Upper lobe of right lung (tissue), 1 donor: ENCODE data around the gene ZNF624. TPM values are rescaled to one million over a fixed set of nuclear protein-coding genes. Genes with fewer than 3 reads are reported as not detected.

Experiments
- ATAC-seq: fragments of 200-7000 bp; cut with Tn5 transposase; one replicate; pipeline ENCODE4 v1.9.1; 2020; ENCODE audit warnings: mild to moderate bottlenecking, moderate library complexity
- DNase-seq: peaks from one replicate; pipeline ENCODE4 v3.0.0-alpha.2; 2020
- H3K27ac ChIP-seq: fragments of 200-600 bp; one replicate; pipeline ENCODE4 v1.8.0; 2022
- H3K27me3 ChIP-seq: fragments of 200-600 bp; one replicate; pipeline ENCODE4 v1.8.0; 2022; ENCODE audit warnings: mild to moderate bottlenecking
- H3K36me3 ChIP-seq: fragments of 200-600 bp; one replicate; pipeline ENCODE4 v1.8.0; 2022
- H3K4me1 ChIP-seq: fragments of 200-600 bp; one replicate; pipeline ENCODE4 v1.8.0; 2022
- H3K4me3 ChIP-seq: fragments of 200-600 bp; one replicate; pipeline ENCODE4 v1.8.0; 2022; ENCODE audit warnings: mild to moderate bottlenecking
- H3K9me3 ChIP-seq: fragments of 200-600 bp; one replicate; pipeline ENCODE4 v1.8.0; 2022
- CTCF ChIP-seq: fragments of 200-600 bp; IDR thresholded peaks from one replicate; pipeline ENCODE4 v1.8.0; 2022; ENCODE audit warnings: antibody characterized with exemption
- intact Hi-C: fragments of 100-400 bp; cut with DNase I; formaldehyde crosslinking; loops from one replicate; pipeline ENCODE4 v1.11.0; 2022
- total RNA-seq: library from RNA; stranded (reverse); fragmentation: NEBNext Ultra II Directional; extraction: Animal tissue kit (Norgen Biotek cat#: 25700); gene quantifications from one replicate; pipeline ENCODE4 v1.2.1, GENCODE V29; 2021
- donor health status: DM: no; HTN: yes; CAD: no; lungs with severe emphysema.

ZNF624 gene
- total RNA-seq, 1 donor from 2014 or later: 5.6 TPM

- no peak for TF ChIP-seq CTCF
- ATAC-seq (no peak), DNase-seq (no peak)
- Histone ChIP-seq H3K27ac (no peak overlapping the region), H3K9me3 (no peaks in the 10 kb centered on the region), H3K36me3 (no peaks in the 10 kb centered on the region), H3K4me1 (peaks cover 8% of the 10 kb centered on the region), H3K27me3 (no peaks in the 10 kb centered on the region), H3K4me3 (no peak overlapping the region)
- intact Hi-C loops: no loop called here
These were observed 1.4 kb downstream of the ZNF624 start for GRCh38 chr17:16652252-16652651.

GRCh38 chr17:16649585-16649984 is 4.1 kb downstream of the ZNF624 start:
- H3K36me3 ChIP-seq: no peaks in the 10 kb centered on the region
- no peaks in the 10 kb centered on the region for H3K27me3 ChIP-seq
- H3K4me3 ChIP-seq: no peak overlapping the region
- intact Hi-C loops: no loop called here
- no peak for DNase-seq
- peaks cover 8% of the 10 kb centered on the region for H3K4me1 ChIP-seq
- ATAC-seq: no peak
- H3K9me3 ChIP-seq: no peaks in the 10 kb centered on the region
- TF ChIP-seq CTCF: no peak
- no peak overlapping the region for H3K27ac ChIP-seq

- H3K4me3 ChIP-seq: no peak overlapping the region
- no peak for DNase-seq
- no peaks in the 10 kb centered on the region for H3K27me3 ChIP-seq
- TF ChIP-seq CTCF: no peak
- no peak for ATAC-seq
- no peaks in the 10 kb centered on the region for H3K4me1 ChIP-seq
- intact Hi-C loops: no loop called here
- no peaks in the 10 kb centered on the region for H3K9me3 ChIP-seq
- H3K27ac ChIP-seq: no peak overlapping the region
- H3K36me3 ChIP-seq: peaks cover 11% of the 10 kb centered on the region
These were observed 14.2 kb downstream of the ZNF624 start for GRCh38 chr17:16639438-16639837.

- intact Hi-C loops: no loop called here
- TF ChIP-seq CTCF: no peak
- H3K36me3 ChIP-seq: peaks cover 8% of the 10 kb centered on the region
- peaks cover 68% of the 10 kb centered on the region for H3K9me3 ChIP-seq
- no peaks in the 10 kb centered on the region for H3K27me3 ChIP-seq
- DNase-seq (no peak), ATAC-seq (no peak)
- no peak overlapping the region for H3K27ac ChIP-seq
- no peaks in the 10 kb centered on the region for H3K4me1 ChIP-seq
- no peak overlapping the region for H3K4me3 ChIP-seq
These were observed 30.4 kb downstream of the ZNF624 start for GRCh38 chr17:16623282-16623681.

- intact Hi-C loops: no loop called here
- Histone ChIP-seq H3K36me3 (peaks cover 8% of the 10 kb centered on the region), H3K9me3 (peaks cover 74% of the 10 kb centered on the region), H3K27me3 (no peaks in the 10 kb centered on the region), H3K4me1 (no peaks in the 10 kb centered on the region), H3K4me3 (no peak overlapping the region), H3K27ac (no peak overlapping the region)
- TF ChIP-seq CTCF: no peak
- ATAC-seq: no peak
- DNase-seq: no peak
These were observed 30.9 kb downstream of the ZNF624 start for GRCh38 chr17:16622540-16623277.
